Measurements from ENCODE around the gene EEA1. TPM values are rescaled to one million over a fixed set of nuclear protein-coding genes. Genes with fewer than 3 reads are reported as not detected.
"Not testable (repeated sequence)": the region's sequence is repeated elsewhere in the genome, so short reads cannot be mapped to it uniquely, and the experiment has no call there.

Gene EEA1
- polyA plus RNA-seq, 6 donors from 2014 or later: 2.0 to 16.0 (median 9.0) TPM

GRCh38 chr12:92810370-92810769 is 118.7 kb downstream of the EEA1 start:
- DNase-seq: no peak
- peak overlapping the region in 2 of 6 donors; percentile 4 to 47 for H3K27ac Mint-ChIP-seq
- H3K4me3 Mint-ChIP-seq: peak overlapping the region in 1 of 8 donors; percentile 49
- H3K27me3 Mint-ChIP-seq: no peaks in the 10 kb centered on the region
- ATAC-seq (ENCODE audit: low read depth in 2 of 2): no peak
- peaks cover 14 to 21% (median 17%) of the 10 kb centered on the region in 3 donors for H3K4me1 Mint-ChIP-seq
- H3K9me3 Mint-ChIP-seq: peaks cover 0 to 4% (median 0%) of the 10 kb centered on the region in 7 donors
- peaks cover 17 to 56% of the 10 kb centered on the region in 2 donors for H3K36me3 Mint-ChIP-seq

GRCh38 chr12:92803903-92804302 is 125.2 kb downstream of the EEA1 start:
- no peaks in the 10 kb centered on the region for H3K27me3 Mint-ChIP-seq
- no peak overlapping the region for H3K4me3 Mint-ChIP-seq
- peaks cover 27 to 48% of the 10 kb centered on the region in 2 donors for H3K36me3 Mint-ChIP-seq
- no peak for ATAC-seq (ENCODE audit: low read depth in 2 of 2)
- no peak for DNase-seq
- peaks cover 0 to 4% (median 0%) of the 10 kb centered on the region in 7 donors for H3K9me3 Mint-ChIP-seq
- H3K27ac Mint-ChIP-seq: no peak overlapping the region
- no peaks in the 10 kb centered on the region for H3K4me1 Mint-ChIP-seq

GRCh38 chr12:92802906-92803305 is 126.2 kb downstream of the EEA1 start:
- Mint-ChIP-seq H3K4me3 (no peak overlapping the region), H3K9me3 (peaks cover 0 to 4% (median 0%) of the 10 kb centered on the region in 7 donors), H3K36me3 (peaks cover 26 to 44% of the 10 kb centered on the region in 2 donors), H3K27me3 (no peaks in the 10 kb centered on the region), H3K27ac (no peak overlapping the region), H3K4me1 (no peaks in the 10 kb centered on the region)
- DNase-seq: no peak
- ATAC-seq (ENCODE audit: low read depth in 2 of 2): no peak

GRCh38 chr12:92796650-92797049 is 132.4 kb downstream of the EEA1 start:
- Mint-ChIP-seq H3K27ac (no peak overlapping the region), H3K9me3 (peaks cover 5 to 18% (median 17%) of the 10 kb centered on the region in 7 donors), H3K27me3 (no peaks in the 10 kb centered on the region), H3K36me3 (peaks cover 39 to 46% of the 10 kb centered on the region in 2 donors), H3K4me1 (peaks cover 2 to 6% (median 5%) of the 10 kb centered on the region in 3 donors), H3K4me3 (no peak overlapping the region)
- DNase-seq (no peak), ATAC-seq (ENCODE audit: low read depth in 2 of 2) (no peak)

- DNase-seq: no peak
- Mint-ChIP-seq H3K27me3 (no peaks in the 10 kb centered on the region), H3K27ac (no peak overlapping the region), H3K36me3 (peaks cover 53 to 54% of the 10 kb centered on the region in 2 donors), H3K4me3 (no peak overlapping the region), H3K9me3 (peaks cover 9 to 32% (median 29%) of the 10 kb centered on the region in 7 donors), H3K4me1 (peaks cover 2 to 6% (median 5%) of the 10 kb centered on the region in 3 donors)
- no peak for ATAC-seq (ENCODE audit: low read depth in 2 of 2)
Measured at GRCh38 chr12:92794814-92795213, 134.3 kb downstream of the EEA1 start.

GRCh38 chr12:92794356-92794755 is 134.7 kb downstream of the EEA1 start:
- not testable (repeated sequence) for H3K27me3 Mint-ChIP-seq; H3K27ac Mint-ChIP-seq; DNase-seq; H3K4me1 Mint-ChIP-seq; ATAC-seq (ENCODE audit: low read depth in 2 of 2); H3K4me3 Mint-ChIP-seq
- H3K9me3 Mint-ChIP-seq: peaks cover 9 to 32% (median 29%) of the 10 kb centered on the region in 7 donors
- H3K36me3 Mint-ChIP-seq: peaks cover 53 to 54% of the 10 kb centered on the region in 2 donors

- Mint-ChIP-seq H3K4me3 (no peak overlapping the region), H3K36me3 (peaks cover 16 to 21% of the 10 kb centered on the region in 2 donors), H3K27ac (peak overlapping the region in 2 of 6 donors; percentile 4 to 29), H3K27me3 (no peaks in the 10 kb centered on the region), H3K9me3 (peaks cover 0 to 11% (median 7%) of the 10 kb centered on the region in 7 donors), H3K4me1 (peaks cover 0 to 5% (median 0%) of the 10 kb centered on the region in 3 donors)
- DNase-seq: no peak
- ATAC-seq (ENCODE audit: low read depth in 2 of 2): no peak
Measured at GRCh38 chr12:92786045-92786444, 143.1 kb downstream of the EEA1 start.

GRCh38 chr12:92785563-92785950 is 143.5 kb downstream of the EEA1 start:
- no peaks in the 10 kb centered on the region for H3K27me3 Mint-ChIP-seq
- H3K9me3 Mint-ChIP-seq: peaks cover 0 to 7% (median 4%) of the 10 kb centered on the region in 7 donors
- ATAC-seq (ENCODE audit: low read depth in 2 of 2) (no peak), DNase-seq (no peak)
- H3K4me1 Mint-ChIP-seq: peaks cover 0 to 5% (median 0%) of the 10 kb centered on the region in 3 donors
- H3K36me3 Mint-ChIP-seq: peaks cover 13 to 18% of the 10 kb centered on the region in 2 donors
- H3K4me3 Mint-ChIP-seq: no peak overlapping the region
- H3K27ac Mint-ChIP-seq: peak overlapping the region in 2 of 6 donors; percentile 4 to 29

GRCh38 chr12:92784797-92785562 is 144.1 kb downstream of the EEA1 start:
- ATAC-seq (ENCODE audit: low read depth in 2 of 2) (peak; percentile 96 to 97), DNase-seq (peak; percentile 61)
- Mint-ChIP-seq H3K27ac (no peak overlapping the region), H3K36me3 (peaks cover 7 to 13% of the 10 kb centered on the region in 2 donors), H3K9me3 (peaks cover 0 to 3% (median 0%) of the 10 kb centered on the region in 7 donors), H3K4me1 (peaks cover 0 to 5% (median 0%) of the 10 kb centered on the region in 3 donors), H3K4me3 (no peak overlapping the region), H3K27me3 (no peaks in the 10 kb centered on the region)

GRCh38 chr12:92784356-92784755 is 144.7 kb downstream of the EEA1 start:
- no peak overlapping the region for H3K4me3 Mint-ChIP-seq
- DNase-seq: no peak
- H3K27ac Mint-ChIP-seq: no peak overlapping the region
- peaks cover 0 to 5% (median 0%) of the 10 kb centered on the region in 3 donors for H3K4me1 Mint-ChIP-seq
- no peak for ATAC-seq (ENCODE audit: low read depth in 2 of 2)
- H3K9me3 Mint-ChIP-seq: no peaks in the 10 kb centered on the region
- no peaks in the 10 kb centered on the region for H3K27me3 Mint-ChIP-seq
- H3K36me3 Mint-ChIP-seq: peaks cover 7 to 14% of the 10 kb centered on the region in 2 donors

- no peaks in the 10 kb centered on the region for H3K9me3 Mint-ChIP-seq
- H3K27me3 Mint-ChIP-seq: no peaks in the 10 kb centered on the region
- no peak for ATAC-seq (ENCODE audit: low read depth in 2 of 2)
- peaks cover 0 to under 1% (median 0%) of the 10 kb centered on the region in 3 donors for H3K4me1 Mint-ChIP-seq
- peaks cover 23 to 38% of the 10 kb centered on the region in 2 donors for H3K36me3 Mint-ChIP-seq
- no peak for DNase-seq
- H3K4me3 Mint-ChIP-seq: no peak overlapping the region
- H3K27ac Mint-ChIP-seq: no peak overlapping the region
Measured at GRCh38 chr12:92779902-92780301, 149.2 kb downstream of the EEA1 start.

- H3K4me3 Mint-ChIP-seq: no peak overlapping the region
- no peak for ATAC-seq (ENCODE audit: low read depth in 2 of 2)
- H3K36me3 Mint-ChIP-seq: peaks cover 23 to 39% of the 10 kb centered on the region in 2 donors
- H3K9me3 Mint-ChIP-seq: no peaks in the 10 kb centered on the region
- H3K27me3 Mint-ChIP-seq: no peaks in the 10 kb centered on the region
- no peaks in the 10 kb centered on the region for H3K4me1 Mint-ChIP-seq
- H3K27ac Mint-ChIP-seq: peak overlapping the region in 1 of 6 donors; percentile 8
- no peak for DNase-seq
Measured at GRCh38 chr12:92778525-92778924, 150.6 kb downstream of the EEA1 start.

- no peak for DNase-seq
- no peaks in the 10 kb centered on the region for H3K9me3 Mint-ChIP-seq
- no peak for ATAC-seq (ENCODE audit: low read depth in 2 of 2)
- H3K36me3 Mint-ChIP-seq: peaks cover 16 to 31% of the 10 kb centered on the region in 2 donors
- H3K27me3 Mint-ChIP-seq: no peaks in the 10 kb centered on the region
- H3K27ac Mint-ChIP-seq: no peak overlapping the region
- peaks cover 1 to 11% (median 5%) of the 10 kb centered on the region in 3 donors for H3K4me1 Mint-ChIP-seq
- H3K4me3 Mint-ChIP-seq: no peak overlapping the region
Measured at GRCh38 chr12:92775416-92775815, 153.7 kb downstream of the EEA1 start.

GRCh38 chr12:92771001-92771400 is 158.1 kb downstream of the EEA1 start:
- peaks cover 0 to 5% of the 10 kb centered on the region in 2 donors for H3K36me3 Mint-ChIP-seq
- DNase-seq (no peak), ATAC-seq (ENCODE audit: low read depth in 2 of 2) (no peak)
- H3K27me3 Mint-ChIP-seq: no peaks in the 10 kb centered on the region
- peak overlapping the region in 2 of 6 donors; percentile 18 to 71 for H3K27ac Mint-ChIP-seq
- H3K4me3 Mint-ChIP-seq: no peak overlapping the region
- H3K9me3 Mint-ChIP-seq: no peaks in the 10 kb centered on the region
- peaks cover 9 to 18% (median 14%) of the 10 kb centered on the region in 3 donors for H3K4me1 Mint-ChIP-seq
